NCI-H526 treated with DMSO at 0.1 percent for 48 hours (cell line): ENCODE data around the gene CCHCR1.

Experiments used
- DNase-seq: peaks from one replicate; lab custom pipeline; 2025; lab: John Stamatoyannopoulos, UW

The CCHCR1 gene

GRCh38 chr6:31129130-31129529, 28.5 kb downstream of the CCHCR1 start:
- no peak for DNase-seq

DNA sequence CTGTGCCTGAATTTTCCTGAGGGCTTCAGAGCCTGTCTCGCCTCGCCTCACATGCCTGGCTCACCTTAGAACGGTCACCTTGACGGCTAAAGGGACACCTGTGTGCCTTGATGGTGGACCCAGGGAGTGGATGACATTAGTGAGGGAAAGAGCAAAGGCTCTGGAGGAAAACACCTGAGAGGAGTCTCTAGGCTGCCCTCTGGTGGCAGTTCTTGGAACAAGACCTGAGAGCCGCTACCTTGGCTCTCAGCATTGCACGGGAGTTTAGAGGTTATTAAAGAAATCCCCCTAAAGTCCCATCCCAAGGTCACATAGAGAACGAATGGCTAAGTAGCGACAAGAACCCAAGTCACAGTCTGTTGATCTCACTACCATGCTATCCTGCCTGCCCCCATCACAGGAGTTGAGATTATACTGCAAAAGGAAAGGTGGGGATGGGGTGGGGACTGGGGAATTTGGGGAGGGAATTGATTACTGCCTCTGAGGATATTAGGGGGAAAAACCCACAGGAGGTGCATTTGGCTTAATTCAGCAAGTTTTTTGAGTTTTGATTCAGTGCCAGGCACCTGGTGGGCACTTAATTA, 29.4 kb downstream of the CCHCR1 start:
- DNase-seq: no peak

- no peak for DNase-seq
These were observed 31.0 kb downstream of the CCHCR1 start for GRCh38 chr6:31126396-31127175.

- no peak for DNase-seq
These were observed 31.8 kb downstream of the CCHCR1 start for GRCh38 chr6:31125586-31126363.

DNA sequence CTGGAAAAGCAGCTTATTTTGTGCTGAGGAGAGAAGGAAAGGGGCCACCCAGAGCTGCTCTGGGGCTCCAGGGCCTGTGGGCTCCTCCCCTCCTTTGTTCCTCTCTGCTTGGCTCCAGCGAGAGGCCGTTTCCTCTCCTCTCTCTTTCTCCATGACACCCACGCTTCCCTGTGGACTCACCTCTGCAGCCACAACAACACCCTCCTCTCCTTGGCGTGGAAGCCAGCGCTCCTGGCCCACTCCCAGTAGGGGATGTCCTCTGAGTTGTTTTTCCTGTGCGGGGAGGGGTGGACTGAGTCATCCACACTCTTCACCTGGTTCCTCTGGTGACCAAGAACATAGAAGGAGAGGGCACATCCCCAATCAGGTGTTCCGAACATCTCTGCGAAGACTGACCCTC, 32.4 kb downstream of the CCHCR1 start:
- no peak for DNase-seq

- DNase-seq: no peak
These were observed 34.6 kb downstream of the CCHCR1 start for GRCh38 chr6:31122791-31123706.

DNA sequence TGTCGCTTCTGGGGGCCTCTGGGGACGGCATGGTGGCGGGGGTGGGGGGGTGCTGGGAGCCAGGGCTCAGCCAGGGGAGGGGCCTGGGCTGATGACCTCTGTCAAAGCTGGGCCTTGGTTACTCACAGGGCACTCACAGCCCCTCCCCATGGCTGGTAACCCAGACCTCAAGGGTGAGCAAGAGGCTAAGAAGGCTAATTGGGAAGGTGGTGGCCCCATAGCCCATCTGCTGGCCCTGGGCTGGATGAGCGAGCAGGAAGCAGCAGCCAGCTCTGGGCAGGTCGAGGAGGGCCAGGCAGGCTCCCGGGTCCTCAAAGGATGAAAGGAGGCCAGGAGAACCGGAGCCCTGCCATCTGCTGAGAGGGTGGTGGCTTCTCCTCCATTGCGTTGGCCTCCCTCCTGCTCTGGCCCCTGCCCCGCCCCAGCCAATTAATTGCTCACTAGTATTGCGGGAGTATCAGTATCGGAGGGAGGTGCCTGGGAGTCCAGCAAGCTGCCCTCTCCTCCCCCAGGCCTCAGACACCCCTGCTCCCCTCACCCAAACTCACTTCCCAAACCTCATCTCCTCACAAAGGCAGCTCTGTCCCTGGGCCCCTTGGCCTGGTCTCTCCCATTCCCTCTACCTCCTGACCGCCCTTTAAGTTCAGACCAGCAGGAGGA, 36.3 kb downstream of the CCHCR1 start:
- no peak for DNase-seq

DNA sequence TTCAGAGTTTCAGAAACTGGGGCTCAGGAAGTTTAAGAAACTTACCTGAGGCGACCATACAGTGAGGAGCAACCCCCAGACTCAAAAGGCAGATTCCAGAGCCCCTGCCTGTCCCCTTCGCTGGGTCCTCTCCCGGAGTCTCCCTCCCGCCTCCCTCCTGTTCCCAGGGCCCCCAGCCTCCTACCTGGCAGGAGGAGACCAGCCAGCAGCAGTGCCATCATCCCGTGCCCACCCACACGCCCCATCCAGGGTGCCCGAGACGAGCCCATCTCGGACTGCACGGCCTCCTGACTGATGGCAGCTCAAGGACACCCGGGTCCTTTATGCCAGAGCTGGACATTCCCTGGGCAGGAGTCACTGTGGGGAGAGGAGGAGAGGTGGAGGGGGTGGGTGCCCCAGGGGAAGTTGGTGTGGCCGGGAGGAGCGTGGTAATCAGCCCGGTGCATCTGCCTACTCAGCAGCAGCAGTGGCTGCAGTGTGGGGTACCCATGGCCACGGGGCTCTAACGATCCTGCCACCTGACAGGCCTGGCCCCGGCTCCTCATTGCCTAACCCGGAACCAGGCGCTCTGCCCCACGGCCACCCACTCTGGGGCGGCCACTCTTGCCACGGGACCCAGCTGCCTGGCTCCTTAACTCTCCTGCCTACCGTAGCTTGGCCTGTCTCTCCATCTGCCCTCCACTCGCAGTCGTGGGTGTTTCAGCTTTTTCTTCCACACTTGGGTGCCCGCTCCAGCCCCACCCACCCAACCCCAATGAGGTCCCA, 37.3 kb downstream of the CCHCR1 start, which contains the start of gene CDSN:
Gene CDSN, minus strand, starts transcription at position 296 of the 765 bp plus-strand sequence. Its CDS starts 27 bp downstream, at position 269.
- DNase-seq: no peak

- no peak for DNase-seq
These were observed 39.4 kb downstream of the CCHCR1 start for GRCh38 chr6:31118178-31118577.

DNA sequence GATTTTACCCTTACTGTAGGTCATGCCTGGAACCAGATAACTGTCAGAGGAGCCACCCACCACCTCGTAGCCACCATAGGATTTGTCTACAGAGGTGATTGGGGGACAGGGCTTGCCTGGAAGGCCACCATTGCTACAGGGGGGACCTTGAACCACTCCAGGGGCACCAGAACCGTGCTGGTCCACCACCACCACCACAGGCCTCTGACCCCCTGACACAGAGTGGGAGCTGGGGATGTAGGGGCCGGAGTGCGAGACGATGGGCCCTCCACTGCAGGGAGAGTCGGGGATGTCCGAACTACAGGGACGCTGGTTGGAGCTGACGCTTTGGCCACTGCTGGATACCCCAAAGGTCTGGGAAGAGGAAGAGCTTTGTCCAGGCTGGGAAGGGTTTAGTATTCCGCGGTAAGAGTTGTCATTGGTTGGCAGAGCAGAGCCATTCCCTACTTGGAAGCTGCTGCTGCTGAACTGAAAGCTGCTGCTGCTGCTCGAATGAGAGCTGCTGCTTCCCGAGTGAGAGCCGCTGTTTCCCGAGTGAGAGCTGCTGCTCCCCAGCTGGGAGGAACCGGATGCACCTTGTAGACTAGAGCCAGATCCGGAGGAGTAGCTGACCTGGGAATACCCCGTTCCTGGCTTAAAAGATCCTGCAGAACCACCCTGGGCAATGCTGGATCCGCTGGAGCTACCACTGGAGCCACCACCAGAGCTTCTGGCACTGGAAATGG, 40.8 kb downstream of the CCHCR1 start:
- no peak for DNase-seq

DNA sequence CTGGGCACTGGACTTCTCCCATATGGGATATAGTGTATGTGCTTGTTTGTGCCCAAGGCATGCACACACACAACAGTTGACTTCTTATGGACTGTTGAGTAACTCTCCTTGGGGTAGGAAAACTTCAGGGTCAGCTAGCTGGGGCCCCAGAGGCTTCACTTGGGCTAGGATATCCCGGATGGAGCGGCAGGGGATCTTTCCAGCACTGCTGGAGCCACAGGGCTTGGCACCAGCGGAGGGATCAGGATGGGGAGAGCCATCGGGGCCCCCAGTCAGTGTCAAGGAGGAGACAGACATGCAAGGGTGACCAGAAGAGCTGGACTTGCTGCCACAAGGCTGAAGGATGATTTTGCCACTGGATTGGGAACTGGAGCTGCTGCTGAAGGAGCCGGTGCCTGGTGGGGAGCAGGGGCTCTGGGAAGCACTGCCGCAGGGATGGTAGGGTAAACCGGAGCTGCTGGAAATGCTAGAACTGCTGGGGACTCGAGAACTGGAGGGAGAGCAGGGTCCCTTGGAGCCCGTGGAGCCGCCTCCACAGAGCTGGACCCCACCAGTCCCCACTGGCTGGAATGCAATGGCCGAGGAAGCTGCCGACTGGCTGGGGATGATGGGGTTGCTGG, 41.6 kb downstream of the CCHCR1 start:
- no peak for DNase-seq

DNA sequence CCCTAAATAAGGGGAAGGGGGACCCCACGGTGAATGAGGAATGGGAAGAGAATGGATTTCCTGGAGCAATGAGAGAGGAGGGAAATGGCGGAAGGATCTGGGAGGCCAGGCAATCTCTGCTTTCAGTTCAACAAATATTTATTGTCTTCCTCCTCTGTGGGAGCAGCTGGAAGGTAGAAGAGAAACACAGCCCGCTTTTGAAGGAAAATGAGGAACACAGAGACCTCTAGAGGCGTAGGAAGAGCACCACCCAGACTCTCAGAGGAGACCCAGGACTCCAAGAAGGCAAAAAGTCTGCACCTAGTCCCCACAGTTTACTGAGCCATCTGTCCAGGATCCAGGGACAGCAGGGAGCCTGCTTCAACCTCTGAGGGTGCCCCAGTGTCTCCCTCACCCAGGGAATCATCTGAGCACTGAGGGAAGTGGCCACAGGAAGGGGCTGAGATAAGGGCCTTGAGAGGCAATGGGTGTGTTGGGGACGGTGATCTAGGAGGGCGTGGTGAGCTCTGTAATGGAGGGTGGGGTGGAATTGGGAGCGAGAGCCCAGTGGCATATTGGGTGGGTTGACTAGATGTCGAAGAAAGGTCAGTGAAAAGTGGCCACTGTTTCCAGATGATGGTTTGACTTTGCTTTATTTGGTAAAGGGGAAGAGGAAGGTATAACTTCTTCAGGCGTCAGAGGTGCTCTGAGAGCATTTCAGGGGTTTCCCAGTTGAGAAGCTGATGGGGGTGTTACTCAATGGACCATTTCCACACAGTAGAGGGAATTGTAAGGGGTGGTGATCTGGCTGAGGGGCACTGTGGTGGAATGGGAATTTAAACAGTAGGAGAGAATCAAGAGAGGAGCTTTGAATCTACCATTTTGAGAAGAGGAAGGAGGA, 42.4 kb downstream of the CCHCR1 start:
- DNase-seq: no peak

GRCh38 chr6:31114541-31114878, 43.1 kb downstream of the CCHCR1 start, which contains the start of gene PSORS1C1:
Gene PSORS1C1, plus strand, starts transcription at chr6:31114800. Its CDS starts 14,833 bp downstream, at chr6:31129633.
- DNase-seq: no peak

DNA sequence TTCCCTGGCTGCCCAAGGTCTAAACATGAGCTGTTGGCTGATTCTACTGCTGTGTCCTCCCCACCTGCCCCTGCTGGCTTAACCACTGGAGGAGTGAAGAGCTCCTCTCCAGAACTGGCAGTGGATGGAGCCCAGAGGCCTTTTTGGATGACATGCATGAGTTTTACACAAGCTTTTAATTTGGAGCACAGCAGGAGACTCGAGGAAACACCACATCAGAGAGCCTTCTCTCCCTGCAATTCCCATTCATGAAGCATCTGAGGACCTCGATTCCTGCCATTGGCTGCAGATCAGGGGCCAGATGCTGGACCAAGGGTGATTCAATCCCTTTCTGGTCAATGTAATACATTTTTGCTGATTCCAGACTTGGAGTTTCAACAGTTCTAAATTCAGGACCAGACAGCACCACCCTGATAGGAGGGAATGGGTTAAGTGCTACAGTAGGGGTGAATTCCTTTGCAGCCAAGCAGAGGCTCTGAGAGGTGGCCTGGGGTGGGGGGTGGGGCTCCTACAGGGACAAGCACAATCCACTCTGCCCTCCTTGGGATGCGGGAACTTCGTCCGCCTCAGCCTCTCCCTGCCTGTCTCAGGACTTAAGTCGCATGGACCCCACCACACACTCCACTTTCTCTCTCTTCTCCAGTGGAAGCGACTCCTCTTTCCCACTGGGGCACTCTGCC, 43.6 kb downstream of the CCHCR1 start:
- no peak for DNase-seq

DNA sequence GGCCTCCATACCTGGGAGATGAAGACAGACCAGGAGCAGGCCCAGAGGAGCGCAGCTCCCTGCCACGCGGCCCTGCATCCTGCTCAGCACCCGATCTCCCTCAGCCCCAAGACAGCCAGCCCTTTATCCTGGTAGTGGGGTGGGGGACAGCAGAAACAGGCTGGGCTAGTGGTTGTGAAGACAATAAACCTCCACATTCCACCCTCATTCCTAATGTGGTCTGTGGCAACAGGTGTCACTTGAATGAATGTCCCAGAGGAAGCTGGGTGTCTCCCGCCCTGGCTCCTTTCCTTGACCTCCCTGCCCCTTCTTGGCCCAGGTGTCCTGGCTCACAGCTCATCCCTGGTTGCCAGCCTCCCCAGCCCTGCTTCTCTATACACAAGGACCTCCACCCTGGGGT, 45.1 kb downstream of the CCHCR1 start, which contains the start of gene C6orf15:
Gene C6orf15, minus strand, starts transcription at position 98 of the 400 bp plus-strand sequence. Its CDS starts 20 bp downstream, at position 78.
- DNase-seq: no peak

DNA sequence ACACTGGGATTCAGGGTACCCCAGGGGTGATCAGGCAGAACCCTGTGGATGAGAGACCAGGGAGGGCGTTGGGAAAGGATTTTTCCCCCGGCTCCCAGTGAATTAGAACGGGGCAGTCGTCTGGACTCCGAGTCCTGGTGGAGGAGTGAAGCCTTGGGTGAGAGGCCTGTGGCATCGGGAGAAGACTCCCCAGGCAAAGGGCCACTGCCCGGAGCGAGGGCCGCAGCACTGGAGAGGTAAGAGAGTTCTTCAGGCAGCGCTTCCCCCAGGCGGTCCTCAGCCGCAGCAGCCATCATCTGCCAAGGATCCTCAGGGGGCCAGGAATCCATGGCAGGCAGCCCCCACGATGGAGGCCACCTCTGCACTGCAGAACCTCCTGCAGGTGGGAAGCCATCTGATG, 45.9 kb downstream of the CCHCR1 start:
- DNase-seq: no peak

DNA sequence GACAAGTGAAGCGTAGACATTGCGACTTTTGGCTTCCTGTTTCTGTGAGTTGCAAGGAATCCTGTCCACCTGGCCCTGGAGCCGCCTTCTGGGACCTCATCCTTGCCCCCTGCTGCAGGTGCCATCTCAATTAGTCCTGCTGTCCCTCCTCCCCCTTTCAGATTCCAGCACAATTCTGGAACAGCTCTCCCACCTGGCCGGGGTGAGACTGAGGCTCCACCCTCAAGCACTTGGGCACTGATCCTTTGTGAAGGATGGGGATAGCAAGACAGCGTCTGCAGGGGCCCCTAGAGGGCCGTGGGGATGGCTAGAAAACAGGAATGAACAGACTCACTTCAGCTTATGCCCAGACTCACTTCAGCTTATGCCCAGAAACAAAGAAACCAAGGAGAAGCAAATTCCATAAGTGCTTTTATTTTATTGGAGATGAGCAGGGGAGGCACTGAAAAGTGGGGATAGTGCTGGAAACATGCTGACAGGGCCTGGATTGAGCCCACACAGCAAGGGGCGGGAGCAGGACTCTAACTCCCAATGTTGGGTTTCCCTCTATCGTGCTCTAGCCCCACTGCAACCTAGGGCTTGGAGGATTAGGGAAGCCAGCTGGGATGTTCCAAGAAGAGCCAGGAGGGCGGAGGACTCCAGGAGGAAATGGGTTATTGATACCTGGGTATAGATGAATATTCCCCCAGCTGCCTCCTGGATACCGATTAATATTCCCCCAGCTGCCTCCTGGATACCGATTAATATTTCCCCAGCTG, 46.6 kb downstream of the CCHCR1 start:
- no peak for DNase-seq
